Type B pancreatic cell (in vitro differentiated cells): ENCODE results near the gene S100A16. TPM values are rescaled to one million over a fixed set of nuclear protein-coding genes. Genes with fewer than 3 reads are reported as not detected.

Experiments
- DNase-seq: peaks from one replicate; pipeline ENCODE4 v3.0.0; 2021; ENCODE audit warnings: mixed read lengths; ENCODE audit not compliant: unreplicated experiment; ENCODE audit errors: extremely low spot score
- H3K27ac Mint-ChIP-seq: 2 replicates; pipeline ENCODE4 v1.8.0; 2021; ENCODE audit warnings: mild to moderate bottlenecking, mixed read lengths
- H3K27me3 Mint-ChIP-seq: 2 replicates; pipeline ENCODE4 v1.8.0; 2021; ENCODE audit warnings: mixed read lengths
- H3K36me3 Mint-ChIP-seq: 2 replicates; pipeline ENCODE4 v1.8.0; 2021; ENCODE audit warnings: mixed read lengths
- H3K4me1 Mint-ChIP-seq: one replicate; pipeline ENCODE4 v1.8.0; 2021; ENCODE audit warnings: mixed read lengths; ENCODE audit not compliant: unreplicated experiment
- H3K4me3 Mint-ChIP-seq: 2 replicates; pipeline ENCODE4 v1.8.0; 2021; ENCODE audit warnings: mild to moderate bottlenecking, mixed read lengths
- H3K9me3 Mint-ChIP-seq: 2 replicates; pipeline ENCODE4 v1.8.0; 2021; ENCODE audit warnings: mixed read lengths
- CTCF ChIP-seq: fragments of 200-600 bp; sonication (generic); conservative IDR thresholded peaks from 2 replicates; pipeline ENCODE4 v1.5.0; 2021; ENCODE audit warnings: antibody characterized with exemption, mild to moderate bottlenecking
- total RNA-seq: library from RNA; stranded (reverse); gene quantifications from 2 replicates; pipeline ENCODE4 v1.2.1, GENCODE V29; 2021; ENCODE audit warnings: low replicate concordance

Gene S100A16
- total RNA-seq, 1 donor from 2014 or later: 173 TPM

GRCh38 chr1:153573351-153573750 is 39.6 kb downstream of the S100A16 start:
- Mint-ChIP-seq H3K36me3 (no peaks in the 10 kb centered on the region), H3K4me1 (peaks cover 24% of the 10 kb centered on the region), H3K27ac (peak overlapping the region; percentile 37), H3K4me3 (no peak overlapping the region), H3K9me3 (no peaks in the 10 kb centered on the region), H3K27me3 (no peaks in the 10 kb centered on the region)
- TF ChIP-seq CTCF: no peak
- DNase-seq: no peak

GRCh38 chr1:153572569-153573015 is 40.3 kb downstream of the S100A16 start:
- Mint-ChIP-seq H3K27ac (peak overlapping the region; percentile 37), H3K4me1 (peaks cover 29% of the 10 kb centered on the region), H3K36me3 (no peaks in the 10 kb centered on the region), H3K9me3 (no peaks in the 10 kb centered on the region), H3K4me3 (no peak overlapping the region), H3K27me3 (no peaks in the 10 kb centered on the region)
- no peak for DNase-seq
- peak; percentile 70 for TF ChIP-seq CTCF

- Mint-ChIP-seq H3K27me3 (no peaks in the 10 kb centered on the region), H3K9me3 (no peaks in the 10 kb centered on the region), H3K4me3 (no peak overlapping the region), H3K27ac (peak overlapping the region; percentile 55), H3K4me1 (peaks cover 35% of the 10 kb centered on the region), H3K36me3 (no peaks in the 10 kb centered on the region)
- DNase-seq: no peak
- no peak for TF ChIP-seq CTCF
These were observed 41.2 kb downstream of the S100A16 start for GRCh38 chr1:153571706-153572105.

- Mint-ChIP-seq H3K27me3 (no peaks in the 10 kb centered on the region), H3K9me3 (no peaks in the 10 kb centered on the region), H3K4me1 (peaks cover 40% of the 10 kb centered on the region), H3K4me3 (no peak overlapping the region), H3K36me3 (no peaks in the 10 kb centered on the region), H3K27ac (peak overlapping the region; percentile 51)
- no peak for DNase-seq
- TF ChIP-seq CTCF: no peak
These were observed 42.1 kb downstream of the S100A16 start for GRCh38 chr1:153570874-153571273.

GRCh38 chr1:153569465-153569864 is 43.5 kb downstream of the S100A16 start:
- H3K27me3 Mint-ChIP-seq: no peaks in the 10 kb centered on the region
- H3K27ac Mint-ChIP-seq: peak overlapping the region; percentile 52
- peaks cover 43% of the 10 kb centered on the region for H3K4me1 Mint-ChIP-seq
- H3K9me3 Mint-ChIP-seq: no peaks in the 10 kb centered on the region
- H3K4me3 Mint-ChIP-seq: no peak overlapping the region
- TF ChIP-seq CTCF: no peak
- DNase-seq: no peak
- no peaks in the 10 kb centered on the region for H3K36me3 Mint-ChIP-seq
